Measurements from ENCODE around the gene CENPL.
"Not testable (repeated sequence)": the region's sequence is repeated elsewhere in the genome, so short reads cannot be mapped to it uniquely, and the experiment has no call there.

The CENPL gene

DNA sequence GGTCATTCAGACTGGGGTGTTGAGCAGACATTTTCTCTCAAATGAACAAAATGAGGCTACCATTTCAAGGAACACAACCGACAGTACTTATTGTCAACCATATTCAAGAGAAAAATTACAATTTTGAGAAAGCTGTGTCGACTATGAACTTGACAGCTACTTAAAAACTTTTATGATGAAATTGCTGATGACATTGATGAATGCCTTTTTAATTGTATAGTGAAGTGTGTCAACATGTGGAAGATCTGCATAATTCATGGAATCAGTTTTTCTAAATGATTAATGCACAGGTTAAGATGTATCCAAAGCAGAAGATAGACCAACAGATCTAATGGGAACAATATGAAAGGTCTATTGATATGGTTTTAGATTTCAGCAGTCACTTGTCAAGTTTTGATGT, 34.8 kb downstream of the CENPL start:
- TF ChIP-seq, protein P1, sequence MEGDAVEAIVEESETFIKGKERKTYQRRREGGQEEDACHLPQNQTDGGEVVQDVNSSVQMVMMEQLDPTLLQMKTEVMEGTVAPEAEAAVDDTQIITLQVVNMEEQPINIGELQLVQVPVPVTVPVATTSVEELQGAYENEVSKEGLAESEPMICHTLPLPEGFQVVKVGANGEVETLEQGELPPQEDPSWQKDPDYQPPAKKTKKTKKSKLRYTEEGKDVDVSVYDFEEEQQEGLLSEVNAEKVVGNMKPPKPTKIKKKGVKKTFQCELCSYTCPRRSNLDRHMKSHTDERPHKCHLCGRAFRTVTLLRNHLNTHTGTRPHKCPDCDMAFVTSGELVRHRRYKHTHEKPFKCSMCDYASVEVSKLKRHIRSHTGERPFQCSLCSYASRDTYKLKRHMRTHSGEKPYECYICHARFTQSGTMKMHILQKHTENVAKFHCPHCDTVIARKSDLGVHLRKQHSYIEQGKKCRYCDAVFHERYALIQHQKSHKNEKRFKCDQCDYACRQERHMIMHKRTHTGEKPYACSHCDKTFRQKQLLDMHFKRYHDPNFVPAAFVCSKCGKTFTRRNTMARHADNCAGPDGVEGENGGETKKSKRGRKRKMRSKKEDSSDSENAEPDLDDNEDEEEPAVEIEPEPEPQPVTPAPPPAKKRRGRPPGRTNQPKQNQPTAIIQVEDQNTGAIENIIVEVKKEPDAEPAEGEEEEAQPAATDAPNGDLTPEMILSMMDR (conservative IDR thresholded peaks at IDR 0.05; ENCODE audit: low read depth) = no peak
- ChIA-PET POLR2A (ENCODE audit: low non-redundant PET) (interaction anchor here (0.7 kb wide), 1 partner anchor 29 kb away, joined by 9 read pairs; no protein-coding TSS in a partner anchor), CTCF (interaction anchor here (0.7 kb wide), 1 partner anchor 13 kb away, joined by 5 read pairs; no protein-coding TSS in a partner anchor)
- no peak overlapping the region for H3K27ac ChIP-seq
- DNase-seq (ENCODE audit: low spot score) = no peak

DNA sequence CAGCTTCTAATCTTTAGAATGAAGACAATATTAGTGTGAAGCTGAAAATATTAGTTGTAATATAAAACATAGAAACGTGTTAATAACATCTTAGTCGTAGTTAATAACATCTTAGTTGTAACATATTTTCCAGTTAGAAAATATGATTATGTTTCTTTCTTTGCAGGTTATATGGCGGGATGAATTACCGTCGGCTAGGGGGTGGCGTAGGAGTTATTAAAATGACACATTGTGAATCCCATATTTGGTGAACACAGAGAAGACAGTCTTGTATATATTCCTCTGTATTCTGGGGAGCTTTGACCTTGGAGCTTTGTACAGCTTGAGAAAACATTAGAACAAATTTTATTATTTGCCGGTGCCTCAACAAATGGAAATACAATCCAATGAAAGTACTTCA, 39.7 kb downstream of the CENPL start:
- no peak for DNase-seq (ENCODE audit: low spot score)
- TF ChIP-seq, protein P1 (conservative IDR thresholded peaks at IDR 0.05; ENCODE audit: low read depth) = no peak
- H3K27ac ChIP-seq = no peak overlapping the region
- ChIA-PET POLR2A (ENCODE audit: low non-redundant PET) (no interaction called here), CTCF (no interaction called here)

DNA sequence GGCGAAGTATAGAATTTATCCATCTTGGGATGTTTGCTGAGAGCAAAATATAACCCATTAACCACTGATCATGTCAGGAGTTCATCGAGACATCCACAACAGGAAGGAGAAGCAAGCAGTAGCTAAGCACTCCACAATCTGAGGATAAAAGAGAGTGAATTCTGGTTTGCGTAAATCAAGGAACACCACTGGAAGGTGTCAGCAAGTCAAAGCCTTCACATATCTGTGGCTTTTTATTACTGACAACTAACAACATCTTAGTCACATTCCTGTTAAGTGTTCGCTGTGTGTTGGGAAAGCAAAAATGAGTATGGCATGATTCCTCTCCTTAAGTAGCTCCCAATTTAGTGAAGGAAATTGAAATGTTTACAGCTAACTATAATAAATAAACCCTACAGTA, 44.7 kb downstream of the CENPL start:
- ChIA-PET POLR2A (ENCODE audit: low non-redundant PET) (no interaction called here), CTCF (interaction anchor here (0.5 kb wide), 1 partner anchor 806 kb away, joined by 5 read pairs; no protein-coding TSS in a partner anchor)
- TF ChIP-seq, protein P1 (conservative IDR thresholded peaks at IDR 0.05; ENCODE audit: low read depth) = no peak
- no peak overlapping the region for H3K27ac ChIP-seq
- no peak for DNase-seq (ENCODE audit: low spot score)

DNA sequence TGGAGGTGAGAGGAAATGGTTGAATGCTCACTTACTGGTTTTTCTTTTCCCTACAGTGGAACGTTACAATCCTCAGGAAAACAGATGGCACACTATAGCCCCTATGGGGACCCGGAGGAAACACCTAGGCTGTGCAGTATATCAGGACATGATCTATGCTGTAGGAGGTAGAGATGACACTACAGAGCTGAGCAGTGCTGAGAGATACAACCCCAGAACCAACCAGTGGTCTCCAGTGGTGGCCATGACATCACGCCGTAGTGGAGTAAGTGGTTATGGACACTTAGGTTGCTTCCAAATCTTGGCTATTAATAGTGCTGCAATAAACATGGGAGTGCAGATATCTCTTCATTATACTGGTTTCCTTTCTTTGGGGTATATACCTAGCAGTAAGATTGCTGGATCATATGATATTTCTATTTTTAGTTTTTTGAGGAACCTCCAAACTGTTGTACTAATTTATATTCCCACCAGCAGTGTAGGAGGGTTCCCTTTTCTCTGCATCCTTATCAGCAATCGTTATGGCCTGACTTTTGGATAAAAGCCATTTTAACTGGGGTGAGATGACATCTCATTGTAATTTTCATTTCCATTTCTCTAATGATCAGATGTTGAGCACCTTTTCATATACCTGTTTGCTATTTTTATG, 49.0 kb downstream of the CENPL start:
- POLR2A ChIA-PET (ENCODE audit: low non-redundant PET) = no interaction called here
- TF ChIP-seq, protein P1 (conservative IDR thresholded peaks at IDR 0.05; ENCODE audit: low read depth) = no peak
- CTCF ChIA-PET = no interaction called here
- H3K27ac ChIP-seq = no peak overlapping the region
- no peak for DNase-seq (ENCODE audit: low spot score)

DNA sequence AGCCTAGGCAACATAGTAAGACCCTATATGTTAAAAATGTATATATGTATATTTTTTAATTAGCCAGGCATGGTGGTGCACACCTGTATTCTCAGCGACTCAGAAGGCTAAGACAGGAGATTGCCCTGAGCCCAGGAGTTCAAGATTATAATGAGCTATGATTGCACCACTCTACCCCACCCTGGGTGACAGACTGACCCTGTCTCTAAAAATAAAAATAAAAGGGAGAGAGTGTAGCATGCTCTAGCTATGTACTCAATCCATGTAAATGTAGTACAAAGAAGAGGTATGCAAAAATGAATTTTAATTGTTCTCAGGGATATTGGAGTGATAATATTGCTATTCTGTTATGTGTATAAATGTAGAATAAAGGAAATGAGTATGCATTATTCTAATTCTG, 53.1 kb downstream of the CENPL start:
- H3K27ac ChIP-seq = no peak overlapping the region
- ChIA-PET POLR2A (ENCODE audit: low non-redundant PET) (no interaction called here), CTCF (interaction anchor here (0.6 kb wide), 1 partner anchor 256 kb away, joined by 8 read pairs; no protein-coding TSS in a partner anchor)
- DNase-seq (ENCODE audit: low spot score) = no peak
- TF ChIP-seq, protein P1 (conservative IDR thresholded peaks at IDR 0.05; ENCODE audit: low read depth) = no peak

DNA sequence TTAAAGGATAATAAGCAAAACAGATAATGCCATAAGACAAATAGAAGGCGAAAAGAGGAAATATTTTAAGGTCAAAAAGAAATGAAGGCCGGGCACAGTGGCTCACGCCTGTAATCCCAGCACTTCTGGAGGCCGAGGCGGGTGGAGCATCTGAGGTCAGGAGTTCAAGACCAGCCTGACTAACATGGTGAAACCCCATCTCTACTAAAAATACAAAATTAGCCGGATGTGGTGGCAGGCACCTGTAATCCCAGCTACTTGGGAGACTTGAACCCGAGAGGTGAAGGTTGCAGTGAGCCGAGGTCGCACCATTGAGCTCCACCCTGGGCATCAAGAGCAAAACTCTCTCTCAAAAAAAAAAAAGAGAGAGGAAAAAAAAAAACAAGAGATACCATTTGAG, 54.4 kb downstream of the CENPL start:
- DNase-seq (ENCODE audit: low spot score); POLR2A ChIA-PET (ENCODE audit: low non-redundant PET); CTCF ChIA-PET; H3K27ac ChIP-seq: not testable (repeated sequence)

DNA sequence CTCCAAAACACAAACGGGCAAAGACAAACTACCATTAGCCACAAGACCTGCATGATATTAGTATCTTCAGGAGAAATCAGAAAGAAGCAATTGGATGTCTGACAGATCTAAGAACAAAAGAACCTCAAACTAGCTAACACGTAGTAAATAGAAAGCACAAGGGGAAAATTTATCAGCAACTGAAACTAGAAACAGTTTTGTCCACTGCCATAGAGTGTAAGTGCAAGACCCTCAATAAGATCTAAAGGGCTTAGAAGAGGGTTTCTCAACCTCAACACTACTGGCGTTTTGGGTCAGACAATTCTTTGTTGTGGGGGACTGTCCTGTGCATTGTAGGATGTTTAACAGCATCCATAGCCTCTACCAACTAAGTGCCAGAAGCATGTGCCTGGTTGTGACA, 55.9 kb downstream of the CENPL start:
- ChIA-PET POLR2A (ENCODE audit: low non-redundant PET) (no interaction called here), CTCF (no interaction called here)
- H3K27ac ChIP-seq = no peak overlapping the region
- TF ChIP-seq, protein P1 (conservative IDR thresholded peaks at IDR 0.05; ENCODE audit: low read depth) = no peak
- DNase-seq (ENCODE audit: low spot score) = no peak

Measured in RWPE1 (cell line).